Epidermal melanocyte (primary cell): ENCODE data around the gene SYNPO2.

Experiments
- DNase-seq: peaks from one replicate; pipeline ENCODE4 v3.0.0; 2011; ENCODE audit warnings: low spot score; ENCODE audit not compliant: insufficient read length

The SYNPO2 gene

GRCh38 chr4:118881512-118882146, 7.0 kb upstream of the SYNPO2 start:
- no peak for DNase-seq

DNA sequence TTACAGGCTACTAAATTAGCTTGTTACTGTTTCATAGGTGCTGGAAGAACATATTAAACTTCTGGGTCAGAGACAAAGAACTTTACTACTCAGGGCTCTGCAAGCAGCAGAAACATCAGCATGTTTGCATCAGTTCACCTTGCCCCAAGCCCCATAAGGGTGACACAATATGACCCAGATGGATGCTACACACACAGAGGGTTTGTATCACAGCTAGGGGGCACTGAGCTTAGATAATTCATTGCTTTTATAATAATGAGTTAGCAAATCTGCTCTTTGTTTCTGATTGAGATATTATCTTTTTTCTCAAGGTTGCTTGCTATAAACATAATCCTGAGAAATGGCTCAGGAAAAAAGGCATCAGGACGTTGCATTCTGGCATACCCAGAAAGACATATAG, 4.8 kb upstream of the SYNPO2 start:
- no peak for DNase-seq

DNA sequence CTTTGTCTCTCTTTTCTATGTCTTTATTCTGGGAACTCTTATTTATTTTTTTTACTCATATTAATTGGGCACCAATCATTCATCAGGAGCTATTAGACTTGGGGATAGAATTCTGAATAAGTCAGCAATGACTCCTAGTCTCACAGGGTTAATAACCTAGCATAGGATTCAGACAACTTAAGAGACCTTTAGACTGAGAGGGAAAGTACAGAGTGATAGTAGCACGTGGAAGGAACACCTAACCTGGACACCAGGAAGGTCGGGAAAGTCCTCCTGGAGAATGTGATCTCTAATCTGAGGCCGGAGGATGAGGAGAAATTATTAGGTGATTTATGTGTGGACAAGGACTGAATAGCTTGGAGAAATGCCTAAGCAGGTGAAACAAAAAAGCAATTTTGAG, 3.9 kb upstream of the SYNPO2 start:
- no peak for DNase-seq

GRCh38 chr4:118889312-118889691, 648 bp downstream of the SYNPO2 start:
- DNase-seq, result no peak

GRCh38 chr4:118894034-118894433, 5.4 kb downstream of the SYNPO2 start:
- DNase-seq, result no peak

- DNase-seq, result no peak
Measured at GRCh38 chr4:118898221-118898620, 9.6 kb downstream of the SYNPO2 start.

GRCh38 chr4:118898684-118899138, 10.1 kb downstream of the SYNPO2 start:
- DNase-seq, result no peak

GRCh38 chr4:118904418-118904817, 15.8 kb downstream of the SYNPO2 start:
- DNase-seq, result no peak

DNA sequence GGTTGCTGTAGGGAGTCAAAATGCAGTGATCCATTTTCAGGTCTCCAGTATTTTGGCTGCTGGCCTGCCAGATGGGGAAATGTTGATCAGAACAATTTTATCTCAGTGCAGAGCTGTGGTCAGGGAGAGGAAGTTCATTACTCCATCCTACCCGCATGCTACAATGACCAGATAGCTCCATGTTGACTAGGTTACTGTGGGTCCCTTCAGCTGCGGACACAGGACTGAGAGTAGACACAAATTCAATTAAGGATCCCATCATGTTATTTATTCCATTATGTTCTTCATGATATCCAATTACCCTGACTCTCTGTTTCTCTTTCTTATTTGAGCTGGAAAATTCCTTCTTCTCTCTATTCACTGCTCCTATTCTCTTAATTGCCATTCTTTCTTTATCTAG, 16.3 kb downstream of the SYNPO2 start:
- DNase-seq, result no peak

GRCh38 chr4:118905566-118905965, 16.9 kb downstream of the SYNPO2 start:
- DNase-seq, result no peak

GRCh38 chr4:118909173-118909956, 20.7 kb downstream of the SYNPO2 start:
- DNase-seq, result no peak

- no peak for DNase-seq
Measured at GRCh38 chr4:118910221-118910620, 21.6 kb downstream of the SYNPO2 start.

- DNase-seq, result no peak
Measured at GRCh38 chr4:118911238-118911703, 22.6 kb downstream of the SYNPO2 start.

DNA sequence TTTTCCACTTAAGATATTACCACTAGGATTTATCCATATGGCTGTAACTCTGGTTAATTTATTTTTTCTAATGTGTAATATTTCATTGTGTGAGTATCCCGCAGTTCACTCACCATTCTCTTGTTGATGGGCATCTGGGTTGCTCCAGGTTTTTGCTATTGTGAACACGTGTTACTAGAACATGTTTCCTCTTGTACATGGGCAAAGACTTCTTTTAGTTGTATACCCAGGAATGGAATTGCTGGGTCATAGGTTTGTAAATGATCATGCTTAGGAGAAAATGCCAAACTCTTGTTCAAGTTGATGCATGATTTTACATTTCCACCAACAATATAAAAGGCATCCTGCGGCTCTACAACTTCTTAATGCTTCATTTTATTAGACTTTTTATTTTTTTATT, 26.8 kb downstream of the SYNPO2 start:
- DNase-seq, result no peak

DNA sequence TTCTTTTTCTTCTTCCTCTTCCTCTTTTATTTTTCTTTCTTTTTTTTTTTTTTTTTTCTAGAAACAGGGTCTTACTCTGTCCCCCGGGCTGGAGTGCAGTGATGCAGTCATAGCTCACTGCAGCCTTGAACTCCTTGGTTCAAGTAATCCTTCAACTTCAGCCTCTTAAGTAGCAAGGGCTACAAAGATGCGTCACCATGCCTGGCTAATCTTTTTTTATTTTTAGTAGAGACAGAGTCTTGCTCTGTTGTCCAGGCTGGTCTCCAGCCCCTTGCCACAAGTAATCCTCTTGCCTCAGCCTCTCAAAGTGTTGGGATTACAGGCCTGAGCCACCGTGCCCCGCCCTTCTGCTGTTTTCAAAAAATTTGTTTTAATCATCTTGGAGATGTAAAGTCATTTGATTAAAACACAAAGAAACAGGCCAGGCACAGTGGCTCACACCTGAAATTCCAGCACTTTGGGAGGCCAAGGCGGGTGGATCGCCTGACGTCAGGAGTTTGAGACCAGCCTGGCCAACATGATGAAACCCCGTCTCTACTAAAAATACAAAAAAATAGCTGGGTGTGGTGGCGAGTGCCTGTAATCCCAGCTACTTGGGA, 28.1 kb downstream of the SYNPO2 start:
- DNase-seq, result no peak

- DNase-seq, result no peak
Measured at GRCh38 chr4:118917582-118917981, 28.9 kb downstream of the SYNPO2 start.

- no peak for DNase-seq
Measured at GRCh38 chr4:118918388-118918787, 29.7 kb downstream of the SYNPO2 start.

GRCh38 chr4:118920247-118920646, 31.6 kb downstream of the SYNPO2 start:
- no peak for DNase-seq

DNA sequence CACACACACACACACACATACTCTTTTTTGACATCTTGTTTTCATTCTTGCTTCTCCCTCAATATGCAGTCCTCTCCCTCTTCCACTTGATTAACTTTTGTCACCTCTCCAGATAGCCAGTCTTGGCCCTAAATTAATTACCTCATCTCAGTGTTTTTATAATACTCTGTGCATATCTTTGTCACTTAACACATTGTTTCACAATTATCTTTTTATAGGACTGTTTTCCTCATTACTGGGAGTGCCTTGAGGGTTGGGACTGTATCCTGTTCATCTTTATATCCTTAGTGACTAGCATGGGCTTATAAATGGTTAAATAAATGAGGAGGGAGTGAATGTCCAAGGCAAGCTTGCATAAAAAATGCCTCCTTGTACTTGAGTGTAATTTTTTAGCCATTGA, 33.1 kb downstream of the SYNPO2 start:
- DNase-seq, result no peak

DNA sequence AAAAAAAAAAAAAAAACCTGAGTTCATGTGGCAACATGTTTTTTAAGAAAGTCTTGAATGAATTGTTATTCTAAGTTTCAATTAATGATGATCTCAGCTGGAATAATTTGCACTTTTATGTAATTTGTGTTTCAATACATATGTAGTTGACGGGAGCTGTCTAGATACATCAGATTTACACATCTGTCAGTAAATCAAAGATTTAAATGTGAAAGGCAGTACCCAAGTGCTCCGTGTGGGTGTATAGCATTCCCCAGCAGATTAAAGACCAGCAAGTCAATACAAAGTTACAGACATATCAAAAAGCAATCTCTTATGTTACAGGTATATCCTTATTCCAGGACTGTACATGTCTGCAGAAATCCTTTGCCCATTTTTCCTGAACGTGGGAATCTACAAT, 35.2 kb downstream of the SYNPO2 start:
- DNase-seq, result no peak

DNA sequence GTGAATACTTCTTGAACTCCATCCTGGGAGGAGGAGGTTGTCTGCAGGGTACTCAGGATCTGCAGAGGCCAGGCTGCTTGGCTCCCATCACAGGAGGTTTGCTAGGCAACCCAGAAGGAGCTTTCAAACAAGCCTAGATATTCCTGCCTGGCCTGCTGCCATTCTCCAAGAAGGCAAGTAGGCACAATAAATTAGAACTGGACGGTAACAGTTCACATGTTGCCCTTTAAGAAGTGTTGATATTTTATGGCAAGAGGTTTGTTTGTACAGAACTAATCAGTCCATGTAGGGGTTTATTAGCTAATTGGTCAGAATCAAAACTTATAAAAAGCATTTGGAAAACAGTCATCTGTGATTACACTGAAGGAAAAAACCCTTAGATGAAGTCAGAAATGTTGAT, 39.3 kb downstream of the SYNPO2 start:
- DNase-seq, result no peak

- no peak for DNase-seq
Measured at GRCh38 chr4:118930255-118930654, 41.6 kb downstream of the SYNPO2 start.

- DNase-seq, result no peak
Measured at GRCh38 chr4:118931786-118932185, 43.1 kb downstream of the SYNPO2 start.
